A673 (cell line): ENCODE measurements around the gene AEBP2. TPM values are rescaled to one million over a fixed set of nuclear protein-coding genes. Genes with fewer than 3 reads are reported as not detected.
A peak's percentile ranks its signal among the peaks of the same experiment; 100 is the strongest.

ENCODE experiments used
- BruUV-seq: library from RNA; stranded (reverse); fragments of 400-500 nt; replicated peaks from 2 replicates; lab custom pipeline; 2021; lab: Mats Ljungman, UMichigan
- CTCF ChIA-PET: fragments of 300-600 bp; sonication (Branson Sonifier 250); formaldehyde crosslinking; loops from one replicate; lab custom pipeline; 2022; ENCODE audit warnings: antibody characterized with exemption; lab: Charles Lee
- POLR2A ChIA-PET: fragments of 300-600 bp; sonication (Branson Sonifier 250); formaldehyde crosslinking; loops from one replicate; lab custom pipeline; 2022; ENCODE audit warnings: antibody characterized with exemption; ENCODE audit not compliant: low non-redundant PET; lab: Charles Lee
- DNase-seq: peaks from one replicate; pipeline ENCODE4 v3.0.0-alpha.2; 2015; ENCODE audit warnings: low spot score
- H3K27ac ChIP-seq: fragments of 200-600 bp; sonication (generic); 2 replicates; pipeline ENCODE4 v1.5.1; 2016; ENCODE audit warnings: mixed run types, low read depth, mild to moderate bottlenecking, mixed read lengths, antibody characterized with exemption, low read length; ENCODE audit not compliant: poor library complexity, severe bottlenecking
- H3K27me3 ChIP-seq: fragments of 200-600 bp; sonication (generic); replicated peaks from 2 replicates; pipeline ENCODE4 v1.6.1; 2017; ENCODE audit warnings: mixed run types, low read depth, mild to moderate bottlenecking, mixed read lengths, antibody characterized with exemption, low read length; ENCODE audit not compliant: insufficient read depth, poor library complexity
- H3K36me3 ChIP-seq: fragments of 200-600 bp; sonication (generic); 2 replicates; pipeline ENCODE4 v1.6.1; 2016; ENCODE audit warnings: mixed run types, mild to moderate bottlenecking, mixed read lengths, antibody characterized with exemption, low read length; ENCODE audit not compliant: insufficient read depth, poor library complexity, severe bottlenecking
- H3K4me1 ChIP-seq: fragments of 200-600 bp; sonication (generic); 2 replicates; pipeline ENCODE4 v1.6.1; 2017; ENCODE audit warnings: mixed run types, mild to moderate bottlenecking, mixed read lengths, antibody characterized with exemption, low read length; ENCODE audit not compliant: insufficient read depth, poor library complexity, severe bottlenecking
- H3K4me3 ChIP-seq: fragments of 200-600 bp; sonication (generic); 2 replicates; pipeline ENCODE4 v1.5.1; 2016; ENCODE audit warnings: low read depth, mixed run types, mild to moderate bottlenecking, mixed read lengths, low read length; ENCODE audit not compliant: poor library complexity, severe bottlenecking
- H3K9me3 ChIP-seq: fragments of 200-600 bp; sonication (generic); 2 replicates; pipeline ENCODE4 v1.6.1; 2016; ENCODE audit warnings: mixed run types, low read depth, mild to moderate bottlenecking, mixed read lengths, antibody characterized with exemption, low read length; ENCODE audit not compliant: poor library complexity, severe bottlenecking
- EZH2 ChIP-seq: fragments of 200-600 bp; sonication (generic); IDR thresholded peaks from 2 replicates; pipeline ENCODE4 v1.6.1; 2017; ENCODE audit warnings: borderline replicate concordance, low read depth, mild to moderate bottlenecking, mixed read lengths, antibody characterized with exemption, low read length; ENCODE audit not compliant: poor library complexity, severe bottlenecking
- intact Hi-C: fragments of 100-400 bp; cut with micrococcal nuclease; formaldehyde crosslinking; loops from one replicate; pipeline ENCODE4 v1.10.0; 2022; ENCODE audit not compliant: unreplicated experiment
- total RNA-seq: library from RNA; stranded (reverse); gene quantifications from 2 replicates; pipeline ENCODE4 v1.2.3, GENCODE V29; 2021
- TF ChIP-seq, protein P1 (sequence below): fragments of 300-800, 200-600 bp; sonication (generic); conservative IDR thresholded peaks from 2 replicates; pipeline ENCODE4 v1.5.1; 2017; ENCODE audit warnings: low read depth, mild to moderate bottlenecking, antibody characterized with exemption, low read length, moderate library complexity, mixed read lengths

The AEBP2 gene
- total RNA-seq, 1 experiment from 2014 or later = 47.6 TPM

DNA sequence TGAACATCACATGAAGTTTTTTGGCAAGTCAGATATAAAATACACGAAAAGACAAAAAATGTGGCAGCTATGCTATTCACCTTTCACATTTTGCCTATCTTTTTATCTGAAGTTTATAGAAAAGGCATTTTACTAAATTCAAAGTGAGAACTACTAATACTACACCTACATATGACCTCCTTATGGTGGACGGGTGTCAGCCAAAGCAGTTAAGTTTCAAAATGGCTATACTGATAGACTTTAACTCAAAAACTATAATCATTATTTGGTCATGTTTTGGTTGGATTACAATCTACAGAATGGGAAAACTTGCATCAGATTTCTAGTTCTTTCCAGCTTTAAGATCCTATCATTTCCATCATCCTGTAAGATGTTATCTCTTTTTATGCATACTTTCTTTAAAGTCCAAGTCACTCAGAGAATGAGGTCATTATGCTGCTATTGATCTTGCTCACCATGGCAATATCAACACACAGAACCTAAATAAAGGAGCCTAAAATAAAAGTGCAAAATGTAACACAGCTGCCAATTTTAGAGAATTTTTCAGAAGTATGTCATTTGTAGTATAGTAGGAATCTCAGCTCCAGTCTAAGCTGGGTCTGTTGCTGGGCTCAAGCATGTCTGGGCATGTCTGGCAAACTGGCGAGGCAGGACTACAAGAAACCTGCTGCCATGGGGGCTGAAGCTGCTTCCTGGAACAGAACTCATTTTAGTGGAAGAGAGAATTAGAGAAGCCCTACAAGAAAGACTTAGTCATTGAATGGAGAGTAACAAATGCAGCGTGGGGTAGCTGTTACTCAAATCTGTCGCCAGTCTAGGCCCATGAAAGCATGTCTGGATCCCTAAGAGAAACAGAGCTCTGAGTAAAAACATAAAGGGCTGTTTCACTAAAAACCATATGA, 7.6 kb upstream of the AEBP2 start:
- Histone ChIP-seq H3K4me3 (no peak overlapping the region), H3K27ac (peak overlapping the region; percentile 58), H3K27me3 (no peaks in the 10 kb centered on the region), H3K4me1 (peaks cover 13% of the 10 kb centered on the region), H3K36me3 (no peaks in the 10 kb centered on the region), H3K9me3 (no peaks in the 10 kb centered on the region)
- peak; percentile 56 for DNase-seq
- CTCF ChIA-PET = no interaction called here
- no peak for TF ChIP-seq EZH2
- TF ChIP-seq, protein P1, sequence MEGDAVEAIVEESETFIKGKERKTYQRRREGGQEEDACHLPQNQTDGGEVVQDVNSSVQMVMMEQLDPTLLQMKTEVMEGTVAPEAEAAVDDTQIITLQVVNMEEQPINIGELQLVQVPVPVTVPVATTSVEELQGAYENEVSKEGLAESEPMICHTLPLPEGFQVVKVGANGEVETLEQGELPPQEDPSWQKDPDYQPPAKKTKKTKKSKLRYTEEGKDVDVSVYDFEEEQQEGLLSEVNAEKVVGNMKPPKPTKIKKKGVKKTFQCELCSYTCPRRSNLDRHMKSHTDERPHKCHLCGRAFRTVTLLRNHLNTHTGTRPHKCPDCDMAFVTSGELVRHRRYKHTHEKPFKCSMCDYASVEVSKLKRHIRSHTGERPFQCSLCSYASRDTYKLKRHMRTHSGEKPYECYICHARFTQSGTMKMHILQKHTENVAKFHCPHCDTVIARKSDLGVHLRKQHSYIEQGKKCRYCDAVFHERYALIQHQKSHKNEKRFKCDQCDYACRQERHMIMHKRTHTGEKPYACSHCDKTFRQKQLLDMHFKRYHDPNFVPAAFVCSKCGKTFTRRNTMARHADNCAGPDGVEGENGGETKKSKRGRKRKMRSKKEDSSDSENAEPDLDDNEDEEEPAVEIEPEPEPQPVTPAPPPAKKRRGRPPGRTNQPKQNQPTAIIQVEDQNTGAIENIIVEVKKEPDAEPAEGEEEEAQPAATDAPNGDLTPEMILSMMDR = no peak
- POLR2A ChIA-PET = no interaction called here
- intact Hi-C loops = no loop called here
- BruUV-seq = no TSS peak

DNA sequence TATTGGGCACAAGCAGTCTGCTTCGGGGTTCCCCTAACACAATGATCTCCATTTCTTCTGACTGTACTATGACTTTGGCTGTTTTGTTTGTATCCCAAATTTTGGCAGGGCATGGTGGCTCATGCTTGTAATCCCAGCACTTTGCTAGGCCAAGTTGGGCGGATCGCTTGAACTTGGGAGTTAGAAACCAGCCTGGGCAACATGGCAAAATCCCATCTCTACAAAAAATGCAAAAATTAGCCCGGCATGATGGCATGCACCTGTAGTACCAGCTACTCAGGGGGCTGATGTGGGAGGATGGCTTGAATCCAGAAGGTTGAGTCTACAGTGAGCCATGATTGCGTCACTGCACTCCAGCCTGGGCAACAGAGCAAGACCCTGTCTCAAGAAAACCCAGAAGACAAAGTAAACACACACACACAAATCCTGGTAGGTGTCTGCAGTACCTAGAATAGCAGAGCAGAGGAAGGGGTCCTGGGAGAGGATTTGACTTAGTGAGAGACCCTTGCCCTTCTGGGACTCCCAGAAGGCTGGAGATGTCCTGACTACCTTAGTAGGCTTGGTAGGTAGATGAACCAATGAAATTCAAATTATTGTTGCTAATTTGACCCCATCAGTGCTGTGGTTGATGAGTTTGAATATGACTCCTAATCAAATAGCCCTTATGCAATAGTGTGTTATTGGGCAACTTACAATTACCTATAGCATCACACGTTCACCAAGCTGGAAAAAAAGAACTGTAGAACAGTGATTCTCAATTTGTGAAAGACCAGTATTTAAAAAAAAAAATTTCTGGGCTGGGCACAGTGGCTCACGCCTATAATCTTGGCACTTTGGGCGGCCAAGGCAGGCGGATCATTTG, 6.8 kb upstream of the AEBP2 start:
- Histone ChIP-seq H3K27me3 (no peaks in the 10 kb centered on the region), H3K4me3 (no peak overlapping the region), H3K4me1 (peaks cover 13% of the 10 kb centered on the region), H3K9me3 (no peaks in the 10 kb centered on the region), H3K36me3 (no peaks in the 10 kb centered on the region), H3K27ac (peak overlapping the region; percentile 58)
- ChIA-PET CTCF (no interaction called here), POLR2A (no interaction called here)
- TF ChIP-seq, protein P1 = no peak
- no peak for TF ChIP-seq EZH2
- no TSS peak for BruUV-seq
- no peak for DNase-seq
- intact Hi-C loops = no loop called here

DNA sequence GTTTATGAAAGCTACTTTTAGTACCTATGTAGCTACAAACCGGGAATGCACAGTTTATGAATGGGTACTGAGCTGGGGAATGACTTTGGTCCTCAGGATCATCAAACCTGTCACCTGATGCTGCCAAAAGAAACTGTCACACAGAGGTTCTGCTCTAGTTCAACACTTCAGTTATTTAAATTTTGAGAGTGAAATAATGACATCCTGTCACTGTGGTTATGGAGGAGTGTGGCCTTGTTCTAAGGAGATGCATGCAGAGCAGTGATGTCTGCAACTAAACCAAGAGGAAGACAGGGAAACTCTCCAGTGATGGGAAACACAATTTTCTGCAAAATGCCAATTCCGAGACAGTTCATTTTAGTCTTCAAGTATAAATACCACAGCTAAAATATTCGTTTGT, 4.8 kb upstream of the AEBP2 start:
- Histone ChIP-seq H3K4me3 (no peak overlapping the region), H3K27ac (no peak overlapping the region), H3K36me3 (no peaks in the 10 kb centered on the region), H3K27me3 (no peaks in the 10 kb centered on the region), H3K9me3 (no peaks in the 10 kb centered on the region), H3K4me1 (peaks cover 13% of the 10 kb centered on the region)
- BruUV-seq = no TSS peak
- no peak for TF ChIP-seq EZH2
- TF ChIP-seq, protein P1 = no peak
- intact Hi-C loops = no loop called here
- no peak for DNase-seq
- POLR2A ChIA-PET = no interaction called here
- CTCF ChIA-PET = no interaction called here
